Fibroblast of lung (primary cell): Measurements from ENCODE around the gene NFKBIE. TPM values are rescaled to one million over a fixed set of nuclear protein-coding genes. Genes with fewer than 3 reads are reported as not detected.
A peak's percentile ranks its signal among the peaks of the same experiment; 100 is the strongest.

Experiments
- DNase-seq, 2 donors: peaks; one replicate each; pipeline versions ENCODE4 v3.0.0 to v3.0.0-alpha.2; 2010; ENCODE audit warnings: low read depth in 2 of 2
- H2AFZ ChIP-seq: 2 replicates; pipeline ENCODE4 v1.5.1; 2012; ENCODE audit warnings: low read length, control low read depth, inconsistent platforms
- H3K27ac ChIP-seq: 2 replicates; pipeline ENCODE4 v1.5.1; 2011; ENCODE audit warnings: low read length, control low read depth; ENCODE audit not compliant: insufficient read depth
- H3K27me3 ChIP-seq: 2 replicates; pipeline ENCODE4 v1.5.1; 2011; ENCODE audit warnings: mild to moderate bottlenecking, low read length; ENCODE audit not compliant: control insufficient read depth, insufficient read depth
- H3K36me3 ChIP-seq: 2 replicates; pipeline ENCODE4 v1.5.1; 2011; ENCODE audit warnings: low read length; ENCODE audit not compliant: control insufficient read depth, insufficient read depth
- H3K4me1 ChIP-seq: 2 replicates; pipeline ENCODE4 v1.5.1; 2011; ENCODE audit warnings: low read length; ENCODE audit not compliant: control insufficient read depth, insufficient read depth; ENCODE audit errors: extremely low read depth
- H3K4me2 ChIP-seq: 2 replicates; pipeline ENCODE4 v1.5.1; 2011; ENCODE audit warnings: low read length, control low read depth; ENCODE audit not compliant: insufficient read depth; ENCODE audit errors: extremely low read depth
- H3K4me3 ChIP-seq, 4 experiments: fragments of 200-600 bp in 1 of 4; sonication (generic) in 1 of 4; replicated peaks in 1 of 4; 2 replicates each; pipeline ENCODE4 v1.5.1; 2011 to 2016; ENCODE audit warnings: low read length in 4 of 4, low read depth in 3 of 4, mild to moderate bottlenecking in 3 of 4, control low read depth in 2 of 4, inconsistent platforms in 1 of 4, mixed read lengths in 1 of 4; ENCODE audit not compliant: insufficient read depth in 1 of 4; ENCODE audit errors: control extremely low read depth in 1 of 4
- H3K79me2 ChIP-seq: 2 replicates; pipeline ENCODE4 v1.5.1; 2012; ENCODE audit warnings: mild to moderate bottlenecking, low read length, inconsistent platforms; ENCODE audit not compliant: control insufficient read depth, insufficient read depth
- H3K9ac ChIP-seq: 2 replicates; pipeline ENCODE4 v1.5.1; 2011; ENCODE audit warnings: mild to moderate bottlenecking, low read length, control low read depth; ENCODE audit not compliant: insufficient read depth
- H3K9me3 ChIP-seq: 2 replicates; pipeline ENCODE4 v1.5.1; 2012; ENCODE audit warnings: low read depth, low read length; ENCODE audit not compliant: control insufficient read depth, insufficient read depth
- H4K20me1 ChIP-seq: 2 replicates; pipeline ENCODE4 v1.5.1; 2011; ENCODE audit warnings: low read length; ENCODE audit not compliant: control insufficient read depth, insufficient read depth; ENCODE audit errors: extremely low read depth
- EZH2 ChIP-seq: IDR thresholded peaks from 2 replicates; pipeline ENCODE4 v1.5.1; 2012; ENCODE audit warnings: low read length, control low read depth, mild to moderate bottlenecking; ENCODE audit errors: missing control alignments
- polyA plus RNA-seq, 2 donors: library from polyadenylated mRNA; depleted of rRNA in 1 of 2; stranded (reverse) in 1 of 2; unstranded in 1 of 2; fragments of >200 nt; gene quantifications; 2 replicates each; pipeline ENCODE4 v1.2.1, GENCODE V29; 2011 to 2012; ENCODE audit warnings: missing spikeins in 1 of 2
- total RNA-seq: library from RNA; depleted of rRNA; stranded (reverse); fragments of >200 nt; gene quantifications from 2 replicates; pipeline ENCODE4 v1.2.1, GENCODE V29; 2014
- TF ChIP-seq, protein P1 (sequence below), 2 donors: IDR thresholded peaks in 1 of 2; conservative IDR thresholded peaks in 1 of 2; 1 replicate in 1 of 2; 2 replicates in 1 of 2; pipeline ENCODE4 v1.5.1; 2011 to 2012; ENCODE audit warnings: low read length in 2 of 2, control low read depth in 1 of 2, inconsistent platforms in 1 of 2, low read depth in 1 of 2, mild to moderate bottlenecking in 1 of 2

The NFKBIE gene
- total and polyA plus RNA-seq, 2 donors (not counting 1 experiment from before 2014, with no cell fraction given) = 1.6 to 5.4 TPM

DNA sequence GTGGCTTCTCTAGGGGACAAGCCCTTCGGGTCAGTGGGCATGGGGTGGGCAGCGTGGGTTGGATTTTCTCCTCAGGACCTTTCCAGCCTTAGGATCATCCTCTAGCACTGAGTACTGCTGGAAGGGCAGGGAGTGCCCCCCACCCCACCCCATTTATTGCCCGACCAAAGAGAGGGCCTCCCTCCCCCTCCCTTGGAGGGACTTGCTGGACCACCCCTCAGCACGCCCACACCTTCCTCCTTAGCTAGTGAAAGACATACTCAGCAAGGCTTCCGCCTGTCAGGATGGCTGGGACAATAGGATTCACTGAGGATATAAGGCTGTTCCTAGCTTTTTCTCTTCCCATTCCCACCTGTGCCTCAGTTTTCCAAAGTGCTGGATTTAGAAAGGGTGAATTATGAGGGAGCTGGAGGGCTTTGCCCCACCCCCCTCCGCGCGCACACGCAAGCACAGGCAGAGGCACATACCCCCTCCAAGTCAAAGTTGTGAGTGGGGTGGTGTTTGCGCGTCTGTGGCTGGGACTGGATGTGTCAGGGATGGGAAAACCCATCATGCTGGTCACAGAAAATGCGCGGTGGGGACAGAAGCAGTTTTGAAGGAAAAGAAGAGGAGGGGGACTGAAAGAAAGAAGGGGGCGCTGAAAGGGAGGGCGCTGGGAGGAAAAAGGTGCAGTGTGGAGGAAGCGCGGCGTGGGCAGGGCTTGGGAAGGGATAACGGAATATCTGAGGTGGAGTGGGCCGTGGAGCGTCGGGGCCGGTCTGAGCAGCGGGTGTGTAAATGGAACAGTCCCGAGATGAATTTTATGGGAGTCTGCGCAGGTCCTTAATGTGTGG is 42.6 kb downstream of the NFKBIE start:
- TF ChIP-seq, protein P1, sequence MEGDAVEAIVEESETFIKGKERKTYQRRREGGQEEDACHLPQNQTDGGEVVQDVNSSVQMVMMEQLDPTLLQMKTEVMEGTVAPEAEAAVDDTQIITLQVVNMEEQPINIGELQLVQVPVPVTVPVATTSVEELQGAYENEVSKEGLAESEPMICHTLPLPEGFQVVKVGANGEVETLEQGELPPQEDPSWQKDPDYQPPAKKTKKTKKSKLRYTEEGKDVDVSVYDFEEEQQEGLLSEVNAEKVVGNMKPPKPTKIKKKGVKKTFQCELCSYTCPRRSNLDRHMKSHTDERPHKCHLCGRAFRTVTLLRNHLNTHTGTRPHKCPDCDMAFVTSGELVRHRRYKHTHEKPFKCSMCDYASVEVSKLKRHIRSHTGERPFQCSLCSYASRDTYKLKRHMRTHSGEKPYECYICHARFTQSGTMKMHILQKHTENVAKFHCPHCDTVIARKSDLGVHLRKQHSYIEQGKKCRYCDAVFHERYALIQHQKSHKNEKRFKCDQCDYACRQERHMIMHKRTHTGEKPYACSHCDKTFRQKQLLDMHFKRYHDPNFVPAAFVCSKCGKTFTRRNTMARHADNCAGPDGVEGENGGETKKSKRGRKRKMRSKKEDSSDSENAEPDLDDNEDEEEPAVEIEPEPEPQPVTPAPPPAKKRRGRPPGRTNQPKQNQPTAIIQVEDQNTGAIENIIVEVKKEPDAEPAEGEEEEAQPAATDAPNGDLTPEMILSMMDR (conservative IDR thresholded peaks at IDR 0.05 in 1 of 2, IDR thresholded peaks at IDR 0.05 in 1 of 2; ENCODE audit: low read depth in 1 of 2, low read length in 2 of 2) = no peak
- no peak for TF ChIP-seq EZH2
- DNase-seq = no peak
- H3K4me3 ChIP-seq = peak overlapping the region; percentile 20 to 61 (median 33)
- H3K9ac ChIP-seq = no peak overlapping the region
- H3K27me3 ChIP-seq = no peaks in the 10 kb centered on the region
- H4K20me1 ChIP-seq = no peaks in the 10 kb centered on the region
- peak overlapping the region; percentile 64 for H2AFZ ChIP-seq
- no peak overlapping the region for H3K27ac ChIP-seq
- peaks cover 25% of the 10 kb centered on the region for H3K4me1 ChIP-seq
- peaks cover 4% of the 10 kb centered on the region for H3K79me2 ChIP-seq
- H3K36me3 ChIP-seq = no peaks in the 10 kb centered on the region
- peak overlapping the region; percentile 67 for H3K4me2 ChIP-seq
- H3K9me3 ChIP-seq = no peaks in the 10 kb centered on the region

DNA sequence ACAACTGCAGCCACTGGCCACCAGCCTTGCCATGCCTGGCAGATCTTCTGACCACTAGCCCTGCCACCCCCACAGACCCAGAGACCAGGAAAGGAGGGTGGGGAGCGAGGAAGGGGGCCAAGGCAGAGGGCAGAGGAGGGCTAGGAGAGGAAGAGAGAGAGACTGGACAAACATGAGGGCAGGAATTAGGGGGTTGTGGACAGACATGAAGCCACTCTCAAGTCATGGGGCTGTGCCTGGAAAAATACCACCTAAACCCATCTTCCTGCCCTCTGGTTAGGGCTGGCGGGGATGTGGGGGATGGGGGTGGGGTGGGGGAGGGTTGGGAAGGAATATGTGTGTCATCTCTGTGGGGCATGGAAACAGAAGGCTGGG is 43.4 kb downstream of the NFKBIE start:
- H3K4me2 ChIP-seq = peak overlapping the region; percentile 13
- no peak overlapping the region for H3K4me3 ChIP-seq
- TF ChIP-seq, protein P1 (conservative IDR thresholded peaks at IDR 0.05 in 1 of 2, IDR thresholded peaks at IDR 0.05 in 1 of 2; ENCODE audit: low read depth in 1 of 2, low read length in 2 of 2) = no peak
- no peak for TF ChIP-seq EZH2
- no peak overlapping the region for H3K9ac ChIP-seq
- no peak for DNase-seq
- no peak overlapping the region for H3K27ac ChIP-seq
- no peaks in the 10 kb centered on the region for H3K27me3 ChIP-seq
- H3K4me1 ChIP-seq = peaks cover 26% of the 10 kb centered on the region
- H3K9me3 ChIP-seq = no peaks in the 10 kb centered on the region
- no peaks in the 10 kb centered on the region for H3K36me3 ChIP-seq
- no peaks in the 10 kb centered on the region for H4K20me1 ChIP-seq
- peaks cover 4% of the 10 kb centered on the region for H3K79me2 ChIP-seq
- H2AFZ ChIP-seq = no peak overlapping the region

DNA sequence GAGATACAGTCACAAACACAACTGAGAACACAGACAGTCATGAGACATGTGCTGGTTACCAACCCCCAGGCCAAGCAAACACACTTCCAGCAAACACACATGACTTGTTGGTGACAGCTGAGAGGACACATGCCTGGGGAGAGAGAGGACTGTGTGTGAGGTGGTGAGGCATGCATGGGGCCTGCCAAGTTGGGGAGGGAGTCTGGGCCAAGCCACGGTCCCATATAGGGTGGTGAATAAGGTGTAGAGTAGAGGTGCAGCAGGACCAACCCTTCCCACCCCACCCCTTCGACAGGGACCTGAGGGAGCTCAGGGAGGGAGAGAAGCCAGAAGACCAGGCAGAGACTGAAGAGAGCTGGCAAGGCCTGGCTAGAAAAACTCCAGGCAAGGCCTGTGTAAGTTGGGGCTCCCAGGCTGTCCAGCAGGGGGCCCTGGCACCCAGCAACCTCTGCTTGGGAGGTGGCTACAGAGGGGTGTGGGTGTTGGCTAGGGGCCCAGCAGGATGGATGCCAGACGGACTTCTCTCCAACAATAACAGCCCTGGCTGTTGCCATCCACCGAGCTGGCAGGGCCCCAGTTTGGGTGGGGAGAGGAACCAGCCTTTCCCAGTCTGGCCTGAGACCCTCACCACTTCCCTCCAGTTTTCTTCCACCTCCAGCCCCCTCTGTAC is 43.9 kb downstream of the NFKBIE start:
- Histone ChIP-seq H3K4me1 (peaks cover 24% of the 10 kb centered on the region), H3K79me2 (peaks cover 4% of the 10 kb centered on the region), H3K9me3 (no peaks in the 10 kb centered on the region), H3K36me3 (no peaks in the 10 kb centered on the region), H3K4me2 (peak overlapping the region; percentile 13), H2AFZ (no peak overlapping the region), H3K4me3 (no peak overlapping the region), H3K27ac (no peak overlapping the region), H3K9ac (no peak overlapping the region), H3K27me3 (no peaks in the 10 kb centered on the region), H4K20me1 (no peaks in the 10 kb centered on the region)
- no peak for TF ChIP-seq EZH2
- TF ChIP-seq, protein P1 (conservative IDR thresholded peaks at IDR 0.05 in 1 of 2, IDR thresholded peaks at IDR 0.05 in 1 of 2; ENCODE audit: low read depth in 1 of 2, low read length in 2 of 2) = peak; percentile 54 to 90
- peak; percentile 71 to 84 for DNase-seq
